HG02884 (cell line): ENCODE data around the gene MFSD12.
"Not testable (repeated sequence)": the region's sequence is repeated elsewhere in the genome, so short reads cannot be mapped to it uniquely, and the experiment has no call there.

Experiments used
- ATAC-seq: cut with Tn5 transposase; IDR thresholded peaks from one replicate; pipeline ENCODE4 v1.9.1; 2021; ENCODE audit warnings: mild to moderate bottlenecking, moderate library complexity; ENCODE audit not compliant: unreplicated experiment

Gene MFSD12

GRCh38 chr19:3510727-3511126 lies 46.7 kb downstream of the MFSD12 start:
- ATAC-seq, result no peak

GRCh38 chr19:3509566-3509989 lies 47.8 kb downstream of the MFSD12 start:
- ATAC-seq, result no peak

GRCh38 chr19:3508771-3509535 lies 48.4 kb downstream of the MFSD12 start:
- no peak for ATAC-seq

GRCh38 chr19:3508121-3508661 lies 49.2 kb downstream of the MFSD12 start:
- ATAC-seq, result not testable (repeated sequence)

GRCh38 chr19:3507371-3508120 lies 49.8 kb downstream of the MFSD12 start:
- ATAC-seq, result no peak

GRCh38 chr19:3506384-3507340 lies 50.7 kb downstream of the MFSD12 start:
- no peak for ATAC-seq

GRCh38 chr19:3505598-3506383 lies 51.6 kb downstream of the MFSD12 start, which contains the start of gene FZR1:
FZR1 (plus strand) TSS chr19:3506311; CDS start chr19:3522990, 16,679 bp downstream.
- peak; percentile 81 for ATAC-seq

GRCh38 chr19:3504735-3505134 lies 52.7 kb downstream of the MFSD12 start:
- ATAC-seq, result no peak

GRCh38 chr19:3503036-3503572 lies 54.3 kb downstream of the MFSD12 start:
- ATAC-seq, result no peak

GRCh38 chr19:3501780-3502179 lies 55.6 kb downstream of the MFSD12 start:
- ATAC-seq, result no peak

GRCh38 chr19:3500429-3501101 lies 56.8 kb downstream of the MFSD12 start, which contains the start of gene DOHH:
DOHH (minus strand) TSS chr19:3500674; CDS start chr19:3496814, 3,860 bp downstream.
- ATAC-seq, result peak; percentile 71

- no peak for ATAC-seq
Observed at GRCh38 chr19:3499738-3500428, 57.5 kb downstream of the MFSD12 start.

GRCh38 chr19:3497757-3498520 lies 59.4 kb downstream of the MFSD12 start:
- no peak for ATAC-seq

- ATAC-seq, result no peak
Observed at GRCh38 chr19:3496392-3497273, 60.8 kb downstream of the MFSD12 start.

- ATAC-seq, result no peak
Observed at GRCh38 chr19:3494559-3494958, 62.8 kb downstream of the MFSD12 start.
